Ammon's horn (tissue), 1 donor: ENCODE measurements around the gene SLC9C2.
A peak's percentile ranks its signal among the peaks of the same experiment; 100 is the strongest.
"Not testable (repeated sequence)": the region's sequence is repeated elsewhere in the genome, so short reads cannot be mapped to it uniquely, and the experiment has no call there.

Experiments used
- DNase-seq: peaks from one replicate; pipeline ENCODE4 v3.0.0-alpha.2; 2016; ENCODE audit warnings: low spot score

SLC9C2 gene

GRCh38 chr1:173603056-173603591 lies at the start of gene SLC9C2:
Gene SLC9C2, minus strand, starts transcription at chr1:173603072. Its CDS starts 1,296 bp downstream, at chr1:173601776.
- peak; percentile 20 for DNase-seq

DNA sequence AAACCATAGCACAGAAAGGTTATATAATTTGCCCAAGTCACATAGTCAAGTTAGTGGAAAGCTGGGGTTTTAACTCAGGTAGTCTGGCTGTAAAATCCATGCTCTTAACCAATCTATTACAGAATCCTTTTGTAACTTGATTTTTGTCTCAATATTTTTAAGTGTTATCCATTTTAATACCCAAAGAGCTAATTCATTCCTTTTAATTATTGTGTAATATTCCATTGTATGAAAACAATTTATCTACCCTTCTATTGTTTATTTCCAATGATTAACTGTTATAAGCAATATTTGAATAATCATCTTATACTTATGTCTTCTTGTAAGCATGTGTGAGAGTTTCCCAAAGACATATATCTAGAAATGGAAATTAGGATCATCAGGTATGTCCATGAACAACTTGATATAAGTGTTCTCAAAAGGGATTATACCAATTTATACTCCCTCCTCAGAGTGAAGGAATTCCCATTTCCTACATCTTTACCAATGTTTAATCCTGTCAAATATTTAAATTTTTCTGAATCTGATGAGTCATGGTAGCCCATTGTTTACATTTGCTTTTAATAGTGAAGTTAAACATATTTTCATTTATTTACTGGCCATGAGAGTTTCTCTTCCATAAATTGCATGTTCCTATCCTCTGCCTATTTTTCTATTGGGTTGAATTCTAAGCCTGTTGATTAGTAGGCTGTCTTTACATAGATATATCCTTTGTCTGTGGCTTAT lies 46.2 kb upstream of the SLC9C2 start:
- DNase-seq, result no peak

DNA sequence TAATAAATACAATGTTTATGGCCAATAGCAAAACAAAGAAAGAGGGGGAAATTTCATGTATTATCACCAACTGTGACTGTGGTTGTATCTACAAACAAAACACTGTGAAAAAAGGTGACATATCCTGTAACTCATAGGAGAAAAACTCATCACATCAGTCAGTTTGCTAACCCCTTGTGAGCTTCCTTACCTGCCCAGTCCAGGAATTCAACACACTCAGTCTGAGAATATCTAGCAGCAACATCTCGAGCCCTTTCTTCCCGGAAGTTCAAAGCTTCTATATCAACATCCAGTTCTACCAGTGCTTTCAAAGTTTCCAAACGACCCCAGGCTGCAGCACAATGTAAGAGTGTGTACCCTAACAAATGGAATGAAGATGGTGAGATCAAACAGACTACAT lies 43.8 kb upstream of the SLC9C2 start:
- no peak for DNase-seq

DNA sequence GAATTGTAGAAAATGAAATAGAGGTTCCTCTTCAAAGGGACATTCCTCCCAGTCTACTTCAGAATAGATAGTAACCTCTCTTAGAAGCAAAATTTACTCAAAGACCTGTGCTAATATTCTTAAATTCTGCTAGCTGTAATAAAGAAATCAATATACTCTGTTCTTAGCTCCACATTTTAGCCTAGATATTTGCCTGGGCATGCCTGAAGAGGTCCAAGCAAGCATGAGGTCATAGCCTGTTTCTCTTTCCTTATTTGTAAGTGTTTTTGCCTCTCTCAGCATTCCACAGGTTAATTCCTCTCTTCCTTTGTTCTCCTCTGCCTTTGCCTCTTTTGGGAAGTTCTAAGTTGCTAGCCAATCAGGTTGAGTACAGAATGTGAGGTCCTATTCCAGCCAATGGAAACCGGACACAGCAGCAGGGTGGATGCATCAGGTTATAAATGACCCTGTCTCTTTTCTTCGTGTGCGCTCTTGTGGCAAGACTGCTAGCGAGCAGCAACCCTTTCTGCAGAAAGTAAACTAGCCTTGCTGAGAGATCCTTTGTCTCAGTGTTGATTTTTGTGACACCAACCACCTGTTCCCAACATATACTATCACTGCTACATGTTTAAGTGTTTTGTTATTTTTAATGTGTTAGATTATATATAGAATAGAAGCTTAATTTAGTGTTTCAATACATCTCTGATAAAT lies 39.7 kb upstream of the SLC9C2 start:
- not testable (repeated sequence) for DNase-seq

DNA sequence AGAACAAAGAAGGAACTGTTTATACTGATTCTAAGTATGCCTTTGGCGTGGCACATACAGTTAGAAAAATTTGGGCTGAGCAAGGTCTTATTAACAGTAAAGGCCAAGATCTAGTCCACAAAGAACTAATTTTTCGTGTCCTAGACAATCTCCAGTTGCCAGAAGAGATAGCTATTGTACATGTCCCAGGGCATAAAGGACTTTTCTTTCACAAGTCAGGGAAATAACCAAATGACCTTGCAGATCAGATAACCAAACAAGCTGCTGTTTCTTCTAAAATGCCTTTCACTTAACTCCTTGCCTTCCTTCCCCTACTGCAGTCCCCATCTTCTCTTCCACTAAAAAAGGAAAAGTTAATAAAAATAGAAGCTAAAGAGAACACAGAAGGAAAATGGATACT lies 36.2 kb upstream of the SLC9C2 start:
- no peak for DNase-seq

DNA sequence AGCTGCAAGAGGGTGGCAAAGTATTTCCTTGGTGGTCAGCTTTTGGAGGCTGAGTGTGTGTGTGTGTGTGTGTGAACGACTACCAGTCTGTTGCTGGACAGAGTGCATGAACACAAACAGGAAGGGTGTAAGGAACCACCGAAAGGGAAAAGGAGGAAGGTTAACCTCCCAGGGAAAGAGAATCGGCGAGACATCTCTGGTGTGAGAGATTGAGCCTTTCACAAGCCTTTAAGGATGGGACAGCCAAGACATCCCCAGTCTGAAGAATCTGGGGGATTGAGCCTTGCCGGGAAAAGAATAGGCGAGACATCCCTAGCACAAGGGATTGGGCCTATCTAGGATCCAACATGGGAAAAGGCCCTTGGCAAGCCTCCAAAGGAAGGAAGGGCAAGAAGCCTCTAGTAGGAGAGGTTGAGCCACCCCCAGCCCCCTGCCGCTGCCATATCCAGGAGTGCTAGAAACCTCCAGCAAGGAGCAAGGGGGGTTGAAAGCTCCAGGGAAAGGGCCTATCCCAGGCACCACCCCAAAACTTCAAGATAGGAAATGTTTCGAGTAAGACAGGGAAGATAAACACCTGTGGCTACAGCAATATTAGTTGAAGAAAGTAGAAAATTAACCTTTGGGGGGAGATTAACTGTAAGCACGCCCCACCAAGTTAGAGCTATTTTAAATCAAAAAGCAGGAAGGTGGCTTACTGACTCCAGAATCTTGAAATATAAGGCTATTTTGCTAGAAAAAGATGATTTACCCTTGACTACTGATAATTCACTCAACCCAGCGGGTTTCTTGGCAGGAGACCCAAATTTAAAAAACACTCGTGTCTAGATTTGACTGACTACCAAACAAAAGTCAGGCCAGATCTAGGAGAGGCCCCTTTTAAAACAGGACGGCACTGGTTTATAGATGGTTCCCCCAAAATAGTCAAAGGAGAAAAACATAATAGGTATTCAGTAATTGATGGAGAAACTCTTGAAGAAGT lies 35.5 kb upstream of the SLC9C2 start:
- DNase-seq, result no peak

DNA sequence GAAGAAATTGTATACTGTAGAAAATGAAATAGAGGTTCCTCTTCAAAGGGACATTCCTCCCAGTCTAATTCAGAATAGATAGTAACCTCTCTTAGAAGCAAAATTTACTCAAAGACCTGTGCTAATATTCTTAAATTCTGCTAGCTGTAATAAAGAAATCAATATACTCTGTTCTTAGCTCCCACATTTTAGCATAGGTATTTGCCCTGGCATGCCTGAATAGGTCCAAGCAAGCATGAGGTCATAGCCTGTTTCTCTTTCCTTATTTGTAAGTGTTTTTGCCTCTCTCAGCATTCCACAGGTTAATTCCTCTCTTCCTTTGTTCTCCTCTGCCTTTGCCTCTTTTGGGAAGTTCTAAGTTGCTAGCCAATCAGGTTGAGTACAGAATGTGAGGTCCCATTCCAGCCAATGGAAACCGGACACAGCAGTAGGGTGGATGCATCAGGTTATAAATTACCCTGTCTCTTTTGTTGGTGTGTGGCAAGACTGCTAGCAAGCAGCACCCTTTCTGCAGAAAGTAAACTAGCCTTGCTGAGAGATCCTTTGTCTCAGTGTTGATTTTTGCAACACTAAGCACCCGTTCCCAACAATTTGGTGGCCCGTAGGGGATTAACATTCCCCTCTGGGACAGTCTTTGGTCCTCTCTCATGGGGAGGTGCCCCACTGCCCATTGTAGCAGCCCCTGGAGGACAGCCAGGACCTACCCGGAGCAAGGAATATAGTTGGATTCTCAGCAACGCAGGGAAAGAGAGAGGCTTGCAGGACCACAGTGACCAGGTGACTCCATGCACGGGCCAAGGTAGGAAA lies 34.6 kb upstream of the SLC9C2 start:
- DNase-seq, result not testable (repeated sequence)

DNA sequence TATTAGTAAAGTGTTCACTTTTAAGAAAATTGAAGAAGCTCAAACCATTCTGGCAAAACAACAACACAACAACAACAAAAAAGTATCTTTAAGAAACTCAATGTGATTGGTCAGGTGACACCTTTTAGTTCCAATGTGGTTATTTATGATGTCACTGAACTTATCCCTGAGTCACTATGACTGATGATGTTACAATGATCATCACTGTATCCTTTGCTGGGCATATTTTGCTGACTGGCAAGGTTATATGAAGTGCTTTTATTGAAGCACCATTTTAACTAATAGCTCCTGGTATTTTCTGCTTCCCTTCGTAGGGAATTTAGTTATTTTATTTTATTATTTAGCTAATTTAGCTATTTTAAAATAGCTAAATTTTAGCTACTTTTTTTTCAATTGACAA lies 32.2 kb upstream of the SLC9C2 start, which contains the start of gene TEX50:
Gene TEX50, plus strand, starts transcription at position 223 of the 400 bp plus-strand sequence. CDS start 184 bp downstream, outside the sequence.
- DNase-seq, result no peak

- no peak for DNase-seq
Measured at GRCh38 chr1:173628888-173629287, 26.0 kb upstream of the SLC9C2 start.

DNA sequence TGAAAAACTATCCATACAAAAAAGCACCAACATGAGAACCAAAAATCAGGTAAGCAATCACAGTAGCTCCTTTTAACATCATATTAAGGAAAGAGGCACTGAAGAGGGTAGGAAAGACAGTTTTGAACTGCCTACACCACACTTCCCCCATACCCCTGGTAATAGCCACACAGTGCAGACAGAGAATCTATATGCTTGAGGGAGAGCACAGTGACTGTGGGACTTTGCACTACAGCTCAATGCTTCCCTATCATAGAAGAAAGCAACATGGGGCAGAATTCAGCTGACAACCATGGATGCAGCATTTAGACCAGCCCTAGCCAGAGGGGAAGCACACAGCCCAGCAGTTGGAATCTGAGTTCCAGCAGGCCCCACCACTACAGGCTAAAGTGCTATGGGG lies 24.4 kb upstream of the SLC9C2 start:
- DNase-seq, result no peak

- DNase-seq, result no peak
Measured at GRCh38 chr1:173616859-173617258, 14.0 kb upstream of the SLC9C2 start.

DNA sequence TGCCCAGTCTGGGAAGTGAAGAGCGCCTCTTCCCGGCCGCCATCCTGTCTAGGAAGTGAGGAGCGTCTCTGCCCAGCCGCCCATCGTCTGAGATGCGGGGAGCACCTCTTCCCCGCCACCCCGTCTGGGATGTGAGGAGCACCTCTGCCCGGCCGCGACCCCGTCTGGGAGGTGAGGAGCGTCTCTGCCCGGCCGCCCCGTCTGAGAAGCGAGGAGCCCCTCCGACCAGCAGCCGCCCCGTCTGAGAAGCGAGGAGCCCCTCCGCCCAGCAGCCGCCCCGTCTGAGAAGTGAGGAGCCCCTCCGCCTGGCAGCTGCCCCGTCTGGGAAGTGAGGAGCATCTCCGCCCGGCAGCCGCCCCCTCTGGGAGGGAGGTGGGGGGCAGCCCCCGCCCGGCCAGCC lies 10.2 kb upstream of the SLC9C2 start:
- DNase-seq, result not testable (repeated sequence)

DNA sequence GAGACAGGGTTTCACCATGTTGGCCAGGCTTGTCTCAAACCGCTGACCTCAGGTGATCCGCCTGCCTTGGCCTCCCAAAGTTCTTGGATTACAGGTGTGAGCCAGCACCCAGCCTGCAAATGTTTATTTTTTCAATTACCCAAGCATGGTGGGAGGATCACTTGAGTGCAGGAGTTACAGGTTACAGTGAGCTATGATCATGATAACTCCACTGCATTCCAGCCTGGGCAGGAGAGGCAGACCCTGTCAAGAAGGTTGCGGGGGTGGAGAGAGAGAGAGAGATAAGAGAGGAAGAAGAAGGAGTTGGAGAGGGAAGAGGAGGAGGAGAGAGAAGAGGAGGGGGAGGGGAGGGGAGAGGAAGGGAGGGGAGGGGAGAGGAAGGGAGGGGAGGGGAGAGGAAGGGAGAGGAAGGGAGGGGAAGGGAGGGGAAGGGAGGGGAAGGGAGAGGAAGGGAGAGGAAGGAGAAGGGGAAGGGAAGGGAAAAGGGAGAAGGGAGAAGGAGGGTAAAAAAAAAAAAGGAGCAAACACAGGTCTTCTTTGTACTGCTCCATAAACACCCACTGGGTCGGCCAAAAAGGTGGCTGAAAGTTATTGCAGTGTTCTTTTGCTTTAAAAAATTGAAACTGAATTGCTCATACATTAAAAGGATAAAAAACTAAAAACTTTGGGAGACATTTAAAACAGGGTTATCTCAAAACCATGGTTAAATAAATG lies 5.8 kb upstream of the SLC9C2 start:
- no peak for DNase-seq

- DNase-seq, result no peak
Measured at GRCh38 chr1:173601588-173601987, 1.3 kb downstream of the SLC9C2 start.

- no peak for DNase-seq
Measured at GRCh38 chr1:173596097-173596825, 6.6 kb downstream of the SLC9C2 start.

GRCh38 chr1:173591138-173591537 lies 11.7 kb downstream of the SLC9C2 start:
- DNase-seq, result not testable (repeated sequence)

DNA sequence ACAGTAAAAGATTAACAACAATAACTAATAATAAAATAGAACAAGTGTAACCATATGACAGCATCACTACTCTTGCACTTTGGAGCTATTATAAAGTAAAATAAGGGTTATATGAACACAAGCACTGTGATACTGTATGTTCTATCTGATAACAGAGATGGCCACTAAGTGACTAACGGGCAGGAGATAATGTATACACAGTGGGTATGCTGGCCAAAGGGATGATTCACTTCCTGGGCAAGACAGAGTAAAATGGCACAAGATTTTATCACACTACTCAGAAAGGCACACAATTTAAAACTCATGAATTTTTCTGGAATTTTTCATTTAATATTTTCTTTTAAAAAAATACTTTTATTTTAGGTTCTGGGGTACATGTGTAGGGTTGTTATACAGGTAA lies 12.3 kb downstream of the SLC9C2 start:
- DNase-seq, result no peak

- no peak for DNase-seq
Measured at GRCh38 chr1:173581383-173582079, 21.3 kb downstream of the SLC9C2 start.

DNA sequence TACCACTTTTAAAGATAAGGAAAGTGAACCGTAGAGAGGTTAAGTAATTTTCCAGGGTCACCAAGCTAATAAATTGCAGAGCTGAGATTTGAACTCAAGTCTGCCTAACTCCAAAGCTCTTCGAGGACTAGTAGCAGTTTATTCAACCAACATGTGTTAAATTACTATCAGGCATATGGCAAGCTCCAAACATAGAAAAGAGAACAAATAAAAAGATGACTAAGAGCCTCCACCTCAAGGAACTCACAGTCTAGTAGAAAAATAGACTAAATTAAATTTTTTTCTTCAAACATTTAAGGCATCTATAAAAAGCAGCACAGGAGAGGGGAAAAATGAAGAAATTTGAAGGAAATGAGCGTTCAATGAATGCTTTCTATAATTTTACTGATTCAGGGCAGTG lies 22.2 kb downstream of the SLC9C2 start:
- DNase-seq, result no peak
